GM12873 (cell line): ENCODE data around the gene FNIP2.

ENCODE experiments used
- TF ChIP-seq, protein P1 (sequence below): IDR thresholded peaks from 2 replicates; pipeline ENCODE4 v1.5.1; 2012; ENCODE audit warnings: low read depth, mild to moderate bottlenecking, moderate library complexity, low read length, control low read depth; ENCODE audit not compliant: insufficient read depth; ENCODE audit errors: missing control alignments

The FNIP2 gene

DNA sequence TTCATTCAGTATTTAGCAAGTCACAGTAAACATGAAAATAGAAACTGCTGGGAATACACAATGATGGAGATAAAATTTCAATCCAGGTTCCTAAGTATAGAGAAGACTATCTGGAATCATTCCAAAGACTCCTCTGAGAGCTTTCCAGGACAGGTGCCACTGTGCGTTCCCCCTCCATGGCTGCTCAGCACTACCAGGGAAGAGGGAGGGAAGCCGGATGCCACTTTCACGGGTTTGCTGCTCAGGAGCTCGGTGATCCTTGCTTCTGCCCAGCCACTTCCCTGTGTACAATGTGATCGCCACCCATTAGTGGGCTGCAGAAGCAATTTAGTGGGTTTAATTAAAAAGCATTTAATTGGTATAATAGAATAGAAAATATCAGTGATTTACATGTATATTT is 94.5 kb downstream of the FNIP2 start:
- TF ChIP-seq, protein P1, sequence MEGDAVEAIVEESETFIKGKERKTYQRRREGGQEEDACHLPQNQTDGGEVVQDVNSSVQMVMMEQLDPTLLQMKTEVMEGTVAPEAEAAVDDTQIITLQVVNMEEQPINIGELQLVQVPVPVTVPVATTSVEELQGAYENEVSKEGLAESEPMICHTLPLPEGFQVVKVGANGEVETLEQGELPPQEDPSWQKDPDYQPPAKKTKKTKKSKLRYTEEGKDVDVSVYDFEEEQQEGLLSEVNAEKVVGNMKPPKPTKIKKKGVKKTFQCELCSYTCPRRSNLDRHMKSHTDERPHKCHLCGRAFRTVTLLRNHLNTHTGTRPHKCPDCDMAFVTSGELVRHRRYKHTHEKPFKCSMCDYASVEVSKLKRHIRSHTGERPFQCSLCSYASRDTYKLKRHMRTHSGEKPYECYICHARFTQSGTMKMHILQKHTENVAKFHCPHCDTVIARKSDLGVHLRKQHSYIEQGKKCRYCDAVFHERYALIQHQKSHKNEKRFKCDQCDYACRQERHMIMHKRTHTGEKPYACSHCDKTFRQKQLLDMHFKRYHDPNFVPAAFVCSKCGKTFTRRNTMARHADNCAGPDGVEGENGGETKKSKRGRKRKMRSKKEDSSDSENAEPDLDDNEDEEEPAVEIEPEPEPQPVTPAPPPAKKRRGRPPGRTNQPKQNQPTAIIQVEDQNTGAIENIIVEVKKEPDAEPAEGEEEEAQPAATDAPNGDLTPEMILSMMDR: no peak

GRCh38 chr4:158865520-158866177 is 96.8 kb downstream of the FNIP2 start:
- TF ChIP-seq, protein P1: no peak

DNA sequence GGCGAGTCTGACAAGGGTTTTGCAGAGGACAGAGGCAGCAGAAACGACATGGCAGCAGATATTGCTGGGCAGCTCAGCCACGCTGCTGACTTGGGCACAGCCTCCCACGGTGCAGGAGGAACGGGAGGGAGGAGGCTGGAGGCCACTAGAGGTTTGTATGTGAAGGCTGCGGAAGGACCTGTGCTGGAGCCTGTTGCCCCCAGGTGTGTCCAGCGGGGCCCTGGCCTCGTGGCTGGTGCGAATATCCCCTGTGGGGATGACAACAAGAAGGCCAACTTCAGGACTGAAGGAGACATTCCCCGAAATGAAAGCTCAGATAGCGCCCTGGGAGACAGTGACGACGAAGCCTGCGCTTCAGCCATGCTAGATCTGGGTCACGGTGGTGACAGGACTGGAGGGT is 100.2 kb downstream of the FNIP2 start:
- TF ChIP-seq, protein P1: no peak

GRCh38 chr4:158869761-158870160 is 100.9 kb downstream of the FNIP2 start:
- TF ChIP-seq, protein P1: no peak

DNA sequence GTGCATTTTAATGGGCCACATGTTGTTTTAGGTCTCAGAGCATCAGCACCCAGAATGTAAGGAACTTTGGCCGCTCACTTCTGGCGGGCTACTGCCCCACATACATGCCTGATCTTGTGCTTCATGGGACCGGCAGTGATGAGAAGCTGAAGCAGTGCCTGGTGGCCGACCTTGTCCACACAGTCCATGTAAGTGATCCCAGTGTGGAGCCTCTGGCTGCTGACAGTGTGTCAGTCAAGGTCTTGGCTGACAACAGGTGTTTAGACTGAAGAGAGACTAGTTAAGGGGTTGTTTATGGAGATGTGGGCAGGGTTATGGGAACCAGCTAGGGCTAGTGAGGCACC is 101.4 kb downstream of the FNIP2 start:
- TF ChIP-seq, protein P1: no peak

DNA sequence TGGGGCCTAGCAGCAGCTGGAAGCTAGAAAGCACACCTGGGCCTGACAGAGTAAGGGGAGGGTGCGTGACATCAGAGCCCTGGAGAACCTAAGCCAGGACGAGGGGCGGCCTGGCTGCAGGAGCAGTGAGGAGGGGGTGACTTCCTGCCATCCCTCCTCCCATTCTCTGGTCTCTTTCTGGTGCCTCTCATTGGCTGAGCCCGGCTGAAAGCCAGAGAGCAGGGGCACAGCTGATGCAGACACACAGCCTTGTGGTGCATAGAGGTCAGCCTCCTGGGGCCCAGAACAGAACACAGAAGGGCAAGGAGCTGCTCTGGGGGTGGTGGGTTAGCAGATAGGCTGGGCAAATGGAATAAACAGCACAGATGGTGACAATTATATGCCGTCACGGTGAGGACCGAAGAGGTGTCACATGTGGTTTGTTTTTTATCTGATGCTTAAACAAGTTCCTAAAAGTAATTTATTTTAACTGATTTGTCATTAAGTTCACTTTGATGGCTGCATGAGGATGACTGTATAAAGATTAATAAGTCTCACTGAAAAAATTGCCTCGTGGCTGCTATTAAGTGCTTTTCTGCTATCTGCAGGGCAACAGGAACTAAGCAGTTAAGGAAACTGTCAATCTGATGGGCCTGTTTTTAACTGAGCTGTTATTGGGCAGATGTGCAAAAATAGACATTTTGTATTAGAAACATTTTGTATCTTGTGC is 102.0 kb downstream of the FNIP2 start:
- TF ChIP-seq, protein P1: no peak

GRCh38 chr4:158871335-158871724 is 102.5 kb downstream of the FNIP2 start:
- TF ChIP-seq, protein P1: no peak
